Right cardiac atrium (tissue), 5 donors: ENCODE data around the gene C6orf163. TPM values are rescaled to one million over a fixed set of nuclear protein-coding genes. Genes with fewer than 3 reads are reported as not detected.

ENCODE experiments used
- ATAC-seq, 2 donors: fragments of 200-7000 bp; cut with Tn5 transposase; one replicate each; pipeline versions ENCODE4 v1.8.0 to v1.9.1; 2020; ENCODE audit warnings: moderate library complexity in 2 of 2, mild to moderate bottlenecking in 1 of 2
- DNase-seq, 3 donors: peaks; one replicate each; pipeline ENCODE4 v3.0.0-alpha.2; 2020
- H3K27ac ChIP-seq: one replicate; pipeline ENCODE4 v1.5.1; 2013; ENCODE audit warnings: mild to moderate bottlenecking, low read length, control low read depth, moderate library complexity
- H3K27me3 ChIP-seq: one replicate; pipeline ENCODE4 v1.6.1; 2013; ENCODE audit not compliant: control insufficient read depth, insufficient read depth
- H3K4me1 ChIP-seq: one replicate; pipeline ENCODE4 v1.6.1; 2013; ENCODE audit warnings: low read length; ENCODE audit not compliant: control insufficient read depth, insufficient read depth
- H3K4me3 ChIP-seq: one replicate; pipeline ENCODE4 v1.5.1; 2013; ENCODE audit warnings: low read length, control low read depth
- H3K9me3 ChIP-seq: one replicate; pipeline ENCODE4 v1.6.1; 2013; ENCODE audit warnings: low read length; ENCODE audit not compliant: control insufficient read depth
- WGBS: extraction: QIAGEN DNeasy Blood & Tissue Kit; methylation state at CpG from one replicate; pipeline ENCODE4 v1.1.7; 2013; 5-methylcytosine and 5-hydroxymethylcytosine counted together
- intact Hi-C, 4 donors: fragments of 100-400 bp; cut with DNase I; formaldehyde crosslinking; loops; one replicate each; pipeline versions ENCODE4 v1.11.0 to v1.14.0; 2022 to 2023
- polyA plus RNA-seq: library from polyadenylated mRNA; stranded (reverse); fragments of 200-250 nt; gene quantifications from one replicate; pipeline ENCODE4 v1.2.3, GENCODE V29; 2013
- total RNA-seq, 4 donors: library from RNA; stranded (reverse); fragmentation: NEBNext Ultra II Directional; extraction: Animal tissue kit (Norgen Biotek cat#: 25700); gene quantifications; one replicate each; pipeline ENCODE4 v1.2.1, GENCODE V29; 2021
- donor health status: healthy with polysubstance abuse.
- donor health status: DM: no; HTN: yes; CAD: no.
- donor health status: DM: no; HTN: no; CAD: no.
- donor health status: DM: no; HTN: yes; CAD: no; lungs with severe emphysema.
- donor health status: DM: yes; HTN: yes; CAD: no.

Gene C6orf163
- total and polyA plus RNA-seq, 5 donors = 1.6 to 4.3 (median 2.1) TPM

DNA sequence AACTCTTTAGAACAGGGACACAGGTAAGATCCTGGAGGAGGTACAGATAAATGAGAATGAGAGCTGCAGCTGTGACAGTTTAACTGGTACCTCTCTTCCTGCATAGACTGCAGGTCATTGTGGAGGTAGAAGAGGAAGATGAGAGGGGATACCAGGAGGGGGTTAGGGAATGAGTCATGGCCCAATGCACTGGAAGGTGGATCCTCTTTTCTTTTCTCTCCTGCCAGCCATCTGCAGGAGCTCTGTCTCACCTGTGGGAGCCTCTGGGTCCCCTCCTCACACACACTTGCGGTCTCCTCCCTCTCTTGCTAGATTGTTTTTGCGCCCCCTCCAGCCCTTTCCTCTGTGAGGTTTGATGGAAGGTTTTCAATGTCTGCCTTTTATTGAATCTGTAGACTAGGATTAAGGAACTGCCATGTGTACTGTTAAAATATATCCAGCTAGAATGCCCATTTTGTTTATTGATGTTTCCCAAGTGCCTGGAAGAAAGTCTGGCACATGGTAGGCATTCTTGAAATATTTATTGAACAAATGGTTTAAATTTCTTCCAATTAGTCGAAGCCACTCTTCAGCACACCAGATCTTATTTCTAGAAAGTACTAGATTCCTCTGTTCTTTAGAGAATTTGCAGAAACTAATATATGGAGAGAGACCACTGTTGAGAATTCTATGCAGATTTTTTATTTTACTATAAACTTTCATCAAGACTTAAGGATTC is 13.0 kb downstream of the C6orf163 start:
- H3K4me3 ChIP-seq = no peak overlapping the region
- H3K27ac ChIP-seq = no peak overlapping the region
- ATAC-seq (no peak), DNase-seq (no peak)
- no peaks in the 10 kb centered on the region for H3K4me1 ChIP-seq
- 90% methylated on average over 3 of the region's 3 CpGs for WGBS
- H3K9me3 ChIP-seq = no peaks in the 10 kb centered on the region
- intact Hi-C loops = no loop called here
- no peaks in the 10 kb centered on the region for H3K27me3 ChIP-seq

DNA sequence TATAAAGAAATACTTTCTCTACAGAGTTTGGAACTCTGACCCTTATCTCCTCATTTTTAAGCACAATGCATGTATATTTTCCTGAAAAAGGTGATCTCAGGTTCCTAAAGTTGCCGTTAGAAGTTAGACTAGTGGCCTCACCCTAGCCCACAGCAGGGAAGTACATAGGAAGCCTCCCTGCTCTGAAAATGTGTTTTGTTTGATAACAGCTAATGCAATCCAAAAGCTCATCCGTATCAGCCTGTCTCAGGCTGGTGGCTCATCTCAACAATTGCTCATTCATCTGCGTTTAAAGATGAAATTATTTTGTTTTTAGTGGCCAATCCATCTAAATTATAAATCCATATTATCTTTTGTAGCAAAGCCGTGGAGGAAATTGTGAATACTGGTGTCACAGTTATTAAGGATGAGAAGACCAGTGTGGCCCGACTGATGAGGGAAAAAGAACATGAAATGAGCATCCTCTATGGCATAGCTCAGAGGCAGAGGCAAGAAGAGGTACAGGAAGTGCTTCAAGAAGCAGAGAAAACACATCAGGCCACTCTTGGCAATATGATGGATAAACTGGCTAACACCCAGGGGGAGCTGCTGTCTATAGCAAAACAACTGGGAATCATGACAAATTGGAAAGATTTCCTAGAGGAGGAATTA is 20.1 kb downstream of the C6orf163 start:
- intact Hi-C loops = no loop called here
- DNase-seq (no peak), ATAC-seq (no peak)
- no peaks in the 10 kb centered on the region for H3K9me3 ChIP-seq
- H3K27ac ChIP-seq = no peak overlapping the region
- 58% methylated on average over 5 of the region's 5 CpGs for WGBS
- H3K4me1 ChIP-seq = no peaks in the 10 kb centered on the region
- no peak overlapping the region for H3K4me3 ChIP-seq
- no peaks in the 10 kb centered on the region for H3K27me3 ChIP-seq

DNA sequence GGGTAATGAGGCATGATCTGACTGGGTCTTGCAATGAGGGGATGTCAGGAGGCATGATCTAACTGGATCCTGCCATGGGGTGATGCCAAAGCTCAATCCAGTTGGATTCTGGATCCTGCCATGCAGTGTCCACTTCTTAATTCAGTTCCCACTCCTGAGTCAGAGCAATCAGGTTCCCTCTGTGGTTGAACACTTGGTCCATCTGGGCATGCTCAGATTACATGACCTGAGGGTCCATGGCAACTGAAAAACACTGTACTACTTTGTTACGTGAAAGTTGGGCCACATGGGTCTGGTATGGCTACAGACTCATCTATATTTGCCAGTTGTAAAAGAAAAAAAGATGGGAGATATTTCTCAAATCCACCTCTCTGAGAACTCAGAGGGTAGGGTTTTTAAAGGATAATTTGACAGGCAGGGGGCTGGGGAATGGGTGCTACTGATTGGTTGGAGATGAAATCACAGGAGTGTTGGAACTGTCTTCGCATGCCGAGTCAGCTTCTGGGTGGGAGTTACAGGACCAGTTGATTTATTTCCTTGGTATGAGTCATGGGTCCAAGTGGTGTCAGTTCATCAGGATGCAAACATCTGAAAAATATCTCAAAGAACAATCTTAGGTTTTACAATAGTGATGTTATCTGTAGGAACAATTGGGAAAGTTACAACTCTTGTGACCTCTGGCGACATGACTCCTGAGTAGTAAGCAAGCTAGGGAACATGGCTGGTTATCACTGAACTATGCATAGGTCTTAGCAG is 21.6 kb downstream of the C6orf163 start:
- no peaks in the 10 kb centered on the region for H3K9me3 ChIP-seq
- WGBS = 85% methylated on average over 4 of the region's 4 CpGs
- H3K4me1 ChIP-seq = no peaks in the 10 kb centered on the region
- DNase-seq = no peak
- H3K4me3 ChIP-seq = no peak overlapping the region
- no peak overlapping the region for H3K27ac ChIP-seq
- ATAC-seq = no peak
- intact Hi-C loops = no loop called here
- H3K27me3 ChIP-seq = no peaks in the 10 kb centered on the region

DNA sequence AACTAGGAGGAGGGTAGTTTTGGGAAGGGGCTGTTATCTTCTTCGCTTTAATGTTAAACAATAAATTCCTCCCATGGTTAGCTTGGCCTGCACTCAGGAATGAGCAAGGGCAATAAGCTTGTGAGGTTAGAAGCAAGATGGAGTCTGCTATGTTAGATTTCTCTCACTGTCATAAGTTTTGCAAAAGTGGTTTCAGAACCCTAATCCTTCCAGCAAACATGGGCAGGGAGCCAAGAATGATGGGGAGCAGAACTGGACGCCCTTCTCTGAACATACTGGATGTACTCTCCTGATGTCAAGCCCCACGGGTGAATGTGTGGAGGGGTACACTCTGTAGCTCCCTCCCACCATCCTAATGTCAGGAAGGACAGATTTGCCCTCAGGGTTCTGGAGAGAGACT is 22.3 kb downstream of the C6orf163 start:
- ATAC-seq = no peak
- Histone ChIP-seq H3K4me3 (no peak overlapping the region), H3K27me3 (no peaks in the 10 kb centered on the region), H3K9me3 (no peaks in the 10 kb centered on the region), H3K27ac (no peak overlapping the region), H3K4me1 (no peaks in the 10 kb centered on the region)
- no peak for DNase-seq
- WGBS = 87% methylated on average over 3 of the region's 3 CpGs
- intact Hi-C loops = no loop called here

DNA sequence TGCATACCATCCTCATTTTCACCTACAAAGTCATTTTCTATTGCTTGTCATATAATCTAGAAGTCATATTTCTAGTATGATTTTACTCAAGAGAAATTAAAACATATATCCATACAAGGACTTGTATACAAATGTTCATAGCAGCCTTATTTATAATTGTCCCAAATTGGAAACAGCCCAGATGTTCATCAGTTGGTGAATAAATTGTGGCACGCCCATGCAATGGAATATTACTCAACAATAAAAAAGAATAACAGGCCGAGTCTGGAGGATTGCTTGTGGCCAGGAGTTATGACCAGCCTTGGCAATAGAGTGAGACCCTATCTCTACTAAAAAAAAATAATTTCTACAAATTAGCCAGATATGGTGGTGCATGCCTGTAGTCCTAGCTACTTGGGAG is 28.8 kb downstream of the C6orf163 start:
- ATAC-seq = no peak
- H3K4me1 ChIP-seq = no peaks in the 10 kb centered on the region
- no peaks in the 10 kb centered on the region for H3K9me3 ChIP-seq
- DNase-seq = no peak
- 98% methylated on average over 2 of the region's 2 CpGs for WGBS
- intact Hi-C loops = no loop called here
- no peak overlapping the region for H3K4me3 ChIP-seq
- no peaks in the 10 kb centered on the region for H3K27me3 ChIP-seq
- H3K27ac ChIP-seq = no peak overlapping the region

DNA sequence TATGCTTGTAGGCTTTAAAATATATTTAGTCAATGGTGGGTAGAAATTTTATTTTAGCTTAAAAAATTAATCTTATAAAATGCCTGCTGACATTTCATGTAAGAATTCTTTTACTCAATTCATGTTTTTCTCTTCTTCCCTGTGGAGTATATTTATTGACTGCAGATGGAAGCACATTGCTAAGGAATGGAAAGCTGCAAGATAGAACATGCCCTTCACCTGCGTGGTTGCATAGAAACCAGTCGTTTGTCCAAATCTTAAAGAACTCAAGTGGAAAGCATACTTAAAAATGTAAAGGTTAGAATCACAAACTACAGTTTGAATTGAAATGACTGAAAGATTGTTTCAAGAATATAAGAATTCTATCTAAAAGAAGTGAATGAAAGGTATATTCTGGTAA is 30.7 kb downstream of the C6orf163 start:
- no peaks in the 10 kb centered on the region for H3K9me3 ChIP-seq
- no peak overlapping the region for H3K27ac ChIP-seq
- ATAC-seq = no peak
- DNase-seq = no peak
- H3K4me1 ChIP-seq = peaks cover 2% of the 10 kb centered on the region
- intact Hi-C loops = no loop called here
- H3K4me3 ChIP-seq = no peak overlapping the region
- 96% methylated on average over 2 of the region's 2 CpGs for WGBS
- H3K27me3 ChIP-seq = no peaks in the 10 kb centered on the region

DNA sequence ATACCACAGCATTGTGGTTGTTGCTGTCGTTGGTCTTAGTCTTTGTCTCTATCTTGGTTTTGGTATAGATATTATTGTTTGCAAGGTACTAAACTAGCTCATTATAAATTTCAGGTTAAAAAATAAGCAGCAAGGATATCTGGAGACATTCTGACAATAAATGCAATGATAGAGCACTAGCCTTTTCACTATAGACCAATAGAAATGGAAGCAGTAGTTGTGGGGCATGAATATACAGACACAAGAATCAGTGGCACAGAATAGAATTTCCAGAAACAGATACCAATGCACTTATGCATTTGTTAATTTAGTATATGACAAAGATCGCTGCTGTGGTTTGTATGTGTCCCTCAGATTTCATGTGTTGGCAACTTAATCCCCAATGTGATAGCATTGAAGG is 32.0 kb downstream of the C6orf163 start:
- Histone ChIP-seq H3K4me1 (peaks cover 2% of the 10 kb centered on the region), H3K27me3 (no peaks in the 10 kb centered on the region), H3K27ac (no peak overlapping the region), H3K4me3 (no peak overlapping the region), H3K9me3 (no peaks in the 10 kb centered on the region)
- ATAC-seq (no peak), DNase-seq (no peak)
- intact Hi-C loops = no loop called here
- WGBS = 96% methylated on average over 2 of the region's 2 CpGs

DNA sequence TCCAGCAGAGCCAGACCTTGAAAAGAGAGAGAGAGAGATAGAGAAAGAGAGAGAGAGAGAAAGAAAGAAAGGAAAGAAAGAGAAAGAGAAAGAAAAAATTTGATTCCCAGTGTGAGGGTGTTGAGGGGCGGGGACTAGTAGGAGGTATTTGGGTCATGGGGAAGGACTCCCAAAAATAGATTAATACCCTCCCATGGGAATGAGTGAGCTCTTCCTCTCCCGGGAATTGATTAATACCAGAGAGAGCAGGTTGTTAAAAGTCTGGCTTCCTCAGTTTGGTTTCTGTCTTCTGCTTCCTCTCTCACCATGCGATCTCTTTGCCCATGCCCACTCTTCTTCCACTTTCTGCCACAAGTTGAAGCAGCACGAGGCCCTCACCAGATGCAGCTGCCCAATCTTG is 34.3 kb downstream of the C6orf163 start:
- no peak overlapping the region for H3K27ac ChIP-seq
- intact Hi-C loops = no loop called here
- 85% methylated on average over 4 of the region's 4 CpGs for WGBS
- no peaks in the 10 kb centered on the region for H3K27me3 ChIP-seq
- no peak overlapping the region for H3K4me3 ChIP-seq
- H3K4me1 ChIP-seq = peaks cover 2% of the 10 kb centered on the region
- DNase-seq = no peak
- ATAC-seq = no peak
- H3K9me3 ChIP-seq = no peaks in the 10 kb centered on the region

DNA sequence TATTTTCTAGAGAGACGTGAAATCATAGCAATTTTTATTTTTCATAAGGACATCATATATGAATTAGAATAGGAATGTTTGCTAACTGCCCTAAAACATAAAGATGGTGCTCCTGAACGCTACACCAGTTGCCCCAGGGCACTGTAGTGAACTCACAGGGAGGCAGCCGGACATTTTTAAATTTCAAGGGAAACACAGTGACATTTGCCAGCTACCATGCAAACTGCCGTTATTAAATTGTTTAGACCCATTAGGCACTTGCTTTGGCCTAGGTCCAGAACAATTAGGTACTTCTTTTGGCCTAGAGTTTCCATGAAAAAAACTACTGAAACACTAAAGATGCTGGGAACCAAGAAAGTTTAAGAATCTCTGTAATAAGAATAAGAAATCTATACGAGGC is 38.2 kb downstream of the C6orf163 start:
- DNase-seq = no peak
- no peak for ATAC-seq
- Histone ChIP-seq H3K4me3 (no peak overlapping the region), H3K9me3 (no peaks in the 10 kb centered on the region), H3K27me3 (no peaks in the 10 kb centered on the region), H3K4me1 (peaks cover 2% of the 10 kb centered on the region), H3K27ac (no peak overlapping the region)
- intact Hi-C loops = no loop called here
- 90% methylated on average over 5 of the region's 5 CpGs for WGBS

DNA sequence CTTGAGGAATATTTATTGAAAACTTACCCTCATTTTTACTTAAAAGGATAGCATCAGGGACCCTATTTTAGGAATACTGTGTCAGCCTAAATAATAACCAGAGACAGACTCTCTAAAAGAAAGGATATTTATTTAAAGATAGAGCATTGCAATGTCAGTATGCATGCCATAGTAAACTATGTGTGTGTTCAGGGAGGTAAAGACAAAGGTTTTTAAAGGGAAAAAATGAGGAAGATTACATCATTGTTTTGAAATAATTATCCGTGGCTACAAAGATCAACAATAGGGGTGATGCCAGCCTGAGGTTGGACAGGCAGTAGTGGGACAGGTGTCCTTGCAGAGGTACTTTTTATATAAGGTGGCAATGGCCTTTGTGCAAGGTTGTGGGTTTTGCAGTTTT is 39.4 kb downstream of the C6orf163 start:
- intact Hi-C loops = no loop called here
- 48% methylated on average over 1 of the region's 1 CpG for WGBS

DNA sequence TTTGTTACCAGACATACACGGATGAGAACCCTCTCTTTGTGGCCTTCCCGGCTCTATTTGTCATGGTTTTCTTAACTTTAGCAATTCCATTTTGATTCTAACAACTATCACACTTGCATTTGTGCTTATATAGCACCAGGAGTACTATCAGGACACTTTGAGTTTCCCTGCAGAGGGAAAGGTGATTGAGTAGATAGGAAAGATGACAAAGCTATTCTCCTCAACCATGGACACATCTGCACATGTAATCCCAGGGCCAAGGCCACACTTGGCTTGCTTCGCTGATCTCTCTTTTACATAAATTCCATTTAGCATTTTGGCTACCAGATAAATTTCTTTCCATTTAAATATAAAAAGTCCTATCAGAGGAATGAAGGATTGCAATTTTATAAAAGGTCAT is 39.8 kb downstream of the C6orf163 start:
- Histone ChIP-seq H3K4me1 (no peaks in the 10 kb centered on the region), H3K4me3 (no peak overlapping the region), H3K27me3 (no peaks in the 10 kb centered on the region), H3K27ac (no peak overlapping the region), H3K9me3 (no peaks in the 10 kb centered on the region)
- ATAC-seq (no peak), DNase-seq (no peak)
- 83% methylated on average over 3 of the region's 3 CpGs for WGBS
- intact Hi-C loops = no loop called here

More for the DNA sequence above, 39.4 kb downstream of the C6orf163 start:
- no peaks in the 10 kb centered on the region for H3K9me3 ChIP-seq
- ATAC-seq (no peak), DNase-seq (no peak)
- H3K27me3 ChIP-seq = no peaks in the 10 kb centered on the region
- no peak overlapping the region for H3K4me3 ChIP-seq
- H3K27ac ChIP-seq = no peak overlapping the region
- H3K4me1 ChIP-seq = no peaks in the 10 kb centered on the region
